Karpas-422 (cell line): ENCODE results near the gene PPIB. TPM values are rescaled to one million over a fixed set of nuclear protein-coding genes. Genes with fewer than 3 reads are reported as not detected.

Experiments
- DNase-seq: peaks from one replicate; pipeline ENCODE4 v3.0.0-alpha.2; 2015
- H2AFZ ChIP-seq: fragments of 200-600 bp; sonication (generic); 2 replicates; pipeline ENCODE4 v1.6.1; 2014; ENCODE audit warnings: antibody characterized with exemption, low read length, mixed read lengths
- H3K27ac ChIP-seq: fragments of 200-600 bp; sonication (generic); 2 replicates; pipeline ENCODE4 v1.5.1; 2014; ENCODE audit warnings: mild to moderate bottlenecking, low read length, moderate library complexity
- H3K27me3 ChIP-seq: fragments of 200-600 bp; sonication (generic); 2 replicates; pipeline ENCODE4 v1.6.1; 2014; ENCODE audit warnings: low read length, mixed read lengths
- H3K36me3 ChIP-seq: fragments of 200-600 bp; sonication (generic); 2 replicates; pipeline ENCODE4 v1.6.1; 2014; ENCODE audit warnings: low read length, mixed read lengths; ENCODE audit not compliant: insufficient read depth
- H3K4me1 ChIP-seq: fragments of 200-600 bp; sonication (generic); 2 replicates; pipeline ENCODE4 v1.6.1; 2014; ENCODE audit warnings: mild to moderate bottlenecking, low read length, mixed read lengths
- H3K4me2 ChIP-seq: fragments of 200-600 bp; sonication (generic); 2 replicates; pipeline ENCODE4 v1.6.1; 2014; ENCODE audit warnings: low read length, low read depth, mild to moderate bottlenecking; ENCODE audit not compliant: poor library complexity, severe bottlenecking
- H3K4me3 ChIP-seq: fragments of 200-600 bp; sonication (generic); 2 replicates; pipeline ENCODE4 v1.5.1; 2014; ENCODE audit warnings: mild to moderate bottlenecking, antibody characterized with exemption, low read length, mixed read lengths
- H3K79me2 ChIP-seq: fragments of 200-600 bp; sonication (generic); 2 replicates; pipeline ENCODE4 v1.6.1; 2014; ENCODE audit warnings: mild to moderate bottlenecking, low read length, mixed read lengths
- H3K9ac ChIP-seq: fragments of 200-600 bp; sonication (generic); 2 replicates; pipeline ENCODE4 v1.6.0; 2014; ENCODE audit warnings: low read length
- H3K9me2 ChIP-seq: fragments of 200-600 bp; sonication (generic), shearing (Covaris generic); replicated peaks from 2 replicates; pipeline ENCODE4 v1.6.0; 2014; ENCODE audit warnings: mild to moderate bottlenecking, low read length, moderate library complexity; ENCODE audit not compliant: insufficient read depth
- H3K9me3 ChIP-seq: fragments of 300-700, 200-600 bp; sonication (generic); 2 replicates; pipeline ENCODE4 v1.6.1; 2014; ENCODE audit warnings: low read length, mixed read lengths
- H4K20me1 ChIP-seq: fragments of 200-600 bp; sonication (generic); 2 replicates; pipeline ENCODE4 v1.6.1; 2014; ENCODE audit warnings: mild to moderate bottlenecking, antibody characterized with exemption, low read length, low read depth; ENCODE audit not compliant: insufficient read depth
- total RNA-seq: library from RNA; depleted of rRNA; stranded (reverse); fragments of >200 nt; shearing (Covaris generic); gene quantifications from 2 replicates; pipeline ENCODE4 v1.2.3, GENCODE V29; 2014; ENCODE audit warnings: low replicate concordance

The PPIB gene
- total RNA-seq, 1 experiment from 2014 or later: 165 TPM

DNA sequence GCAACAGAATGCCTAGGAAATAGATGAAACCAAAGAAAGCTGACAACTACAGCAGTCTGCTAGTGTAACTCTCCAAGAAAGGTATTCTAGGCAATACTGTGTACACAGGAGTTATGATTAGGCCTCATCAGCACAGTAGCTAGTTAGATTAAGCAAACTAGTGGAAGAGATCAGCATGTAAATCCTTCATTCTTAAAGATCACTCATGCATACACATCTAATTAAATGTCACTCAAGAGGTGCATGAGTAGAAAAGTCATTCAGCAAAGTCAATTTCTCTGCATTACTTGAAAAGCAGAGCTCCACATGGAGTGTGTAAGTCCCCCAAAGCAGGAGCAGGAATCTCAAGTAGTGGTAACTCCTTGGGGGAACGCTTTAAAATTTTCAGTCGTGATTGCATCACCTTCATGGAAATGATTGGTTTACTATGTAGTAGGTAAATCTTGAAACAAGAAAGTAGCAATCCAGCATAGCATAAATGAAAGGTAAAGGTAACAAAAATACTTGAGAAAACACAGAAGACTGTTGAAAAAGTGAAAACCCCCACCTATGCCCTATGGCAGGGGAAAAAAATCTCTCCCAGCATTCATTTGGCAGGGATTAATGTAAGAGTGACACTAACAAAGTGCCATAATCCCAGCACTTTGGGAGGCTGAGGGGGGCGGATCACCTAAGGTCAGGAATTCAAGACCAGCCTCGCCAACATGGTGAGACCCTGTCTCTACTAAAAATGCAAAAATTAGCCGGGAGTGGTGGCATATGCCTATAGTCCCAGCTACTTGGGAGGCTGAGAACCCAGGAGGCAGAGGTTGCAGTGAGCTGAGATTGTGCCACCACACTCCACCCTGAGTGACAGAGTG lies 29.4 kb upstream of the PPIB start:
- H3K36me3 ChIP-seq: peaks cover 7% of the 10 kb centered on the region
- H4K20me1 ChIP-seq: no peaks in the 10 kb centered on the region
- no peaks in the 10 kb centered on the region for H3K9me2 ChIP-seq
- H3K79me2 ChIP-seq: peaks cover 5% of the 10 kb centered on the region; the same call in 1 of the 2 replicates
- peak overlapping the region; percentile 12; the same call in 1 of the 2 replicates for H3K27ac ChIP-seq
- no peak overlapping the region for H3K4me3 ChIP-seq
- H3K9me3 ChIP-seq: no peaks in the 10 kb centered on the region
- H2AFZ ChIP-seq: no peak overlapping the region
- DNase-seq: peak; percentile 68
- no peak overlapping the region for H3K9ac ChIP-seq
- H3K4me2 ChIP-seq: peak overlapping the region; percentile 31
- peaks cover 15% of the 10 kb centered on the region for H3K4me1 ChIP-seq
- H3K27me3 ChIP-seq: no peaks in the 10 kb centered on the region

DNA sequence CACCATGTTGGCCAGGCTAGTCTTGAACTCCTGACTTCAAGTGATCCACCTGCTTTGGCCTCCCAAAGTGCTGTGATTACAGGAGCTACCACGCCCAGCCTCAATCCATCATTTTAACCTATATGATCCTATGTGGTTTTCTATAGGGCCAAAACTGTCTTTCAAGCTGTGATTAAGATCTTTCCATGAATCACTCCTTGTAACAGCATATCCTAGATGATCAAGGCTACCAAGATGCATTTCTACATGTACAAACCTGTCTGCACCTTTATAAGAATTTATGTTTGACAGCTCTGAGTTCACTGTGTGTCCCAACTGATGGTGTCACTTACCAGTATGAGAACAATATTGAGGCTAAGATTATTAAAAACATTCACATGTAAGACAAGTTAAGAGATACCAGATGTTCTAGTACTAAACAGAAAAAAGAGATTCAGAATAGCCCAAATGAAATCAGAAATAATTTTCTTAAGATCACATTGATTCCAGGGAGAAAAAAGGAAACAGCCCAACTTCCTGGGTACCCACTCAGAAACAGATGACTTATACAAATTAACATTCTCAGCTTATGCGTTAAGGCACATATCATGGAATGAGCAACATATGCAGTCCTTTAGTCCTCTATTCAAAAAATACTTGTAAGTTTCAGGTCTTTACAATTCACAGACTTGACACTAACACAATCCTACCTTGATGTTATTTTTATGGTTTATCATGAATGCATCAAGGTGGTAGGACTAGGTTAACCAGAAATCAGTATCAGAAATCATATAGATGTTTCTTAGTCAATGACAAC lies 24.8 kb upstream of the PPIB start:
- no peak overlapping the region for H2AFZ ChIP-seq
- H3K27ac ChIP-seq: no peak overlapping the region
- no peaks in the 10 kb centered on the region for H4K20me1 ChIP-seq
- no peaks in the 10 kb centered on the region for H3K27me3 ChIP-seq
- H3K9me2 ChIP-seq: no peaks in the 10 kb centered on the region
- no peaks in the 10 kb centered on the region for H3K9me3 ChIP-seq
- no peak for DNase-seq
- H3K36me3 ChIP-seq: peaks cover 4% of the 10 kb centered on the region; the same call in 1 of the 2 replicates
- no peaks in the 10 kb centered on the region for H3K79me2 ChIP-seq
- H3K4me3 ChIP-seq: no peak overlapping the region
- H3K4me1 ChIP-seq: peaks cover 21% of the 10 kb centered on the region
- no peak overlapping the region for H3K9ac ChIP-seq
- no peak overlapping the region for H3K4me2 ChIP-seq

DNA sequence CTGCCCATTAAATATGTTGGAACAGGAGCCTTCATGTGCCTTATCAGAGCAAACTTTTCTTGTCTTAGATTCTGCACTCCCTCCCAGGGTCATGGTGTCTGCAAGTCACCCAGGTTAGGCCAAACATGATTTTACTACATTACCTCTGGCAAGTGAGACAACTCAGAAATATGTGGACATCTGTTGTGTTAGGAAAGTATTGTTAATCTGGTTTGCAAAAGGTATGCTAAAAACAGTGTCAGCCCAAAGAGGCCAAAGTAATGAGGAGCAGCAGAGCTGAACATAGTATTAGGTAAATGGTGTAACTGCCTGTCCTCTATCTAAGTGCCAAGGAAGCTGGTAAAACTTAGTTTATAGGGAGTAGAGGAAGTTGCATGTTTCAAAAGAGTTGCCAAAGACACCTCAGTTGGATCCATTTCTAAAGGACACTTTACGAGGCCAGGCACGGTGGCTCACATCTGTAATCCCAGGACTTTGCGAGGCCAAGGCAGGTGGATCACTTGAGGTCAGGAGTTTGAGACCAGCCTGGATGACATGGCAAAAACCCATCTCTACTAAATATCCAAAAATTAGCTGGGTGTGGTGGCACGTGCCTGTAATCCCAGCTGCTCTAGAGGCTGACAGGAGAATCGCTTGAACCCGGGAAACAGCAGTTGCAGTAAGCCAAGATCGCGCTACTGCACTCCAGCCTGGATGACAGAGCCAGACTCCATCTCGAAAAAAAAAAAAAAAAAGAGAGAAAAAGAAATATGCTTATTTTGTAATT lies 22.5 kb upstream of the PPIB start:
- H3K4me1 ChIP-seq: peaks cover 23% of the 10 kb centered on the region
- H3K27me3 ChIP-seq: no peaks in the 10 kb centered on the region
- H3K27ac ChIP-seq: peak overlapping the region; percentile 22; the same call in 1 of the 2 replicates
- no peak overlapping the region for H3K9ac ChIP-seq
- H3K79me2 ChIP-seq: no peaks in the 10 kb centered on the region
- H3K4me3 ChIP-seq: no peak overlapping the region
- peaks cover 4% of the 10 kb centered on the region; the same call in 1 of the 2 replicates for H3K36me3 ChIP-seq
- no peak overlapping the region for H3K4me2 ChIP-seq
- DNase-seq: no peak
- H3K9me2 ChIP-seq: no peaks in the 10 kb centered on the region
- no peak overlapping the region for H2AFZ ChIP-seq
- no peaks in the 10 kb centered on the region for H4K20me1 ChIP-seq
- no peaks in the 10 kb centered on the region for H3K9me3 ChIP-seq

DNA sequence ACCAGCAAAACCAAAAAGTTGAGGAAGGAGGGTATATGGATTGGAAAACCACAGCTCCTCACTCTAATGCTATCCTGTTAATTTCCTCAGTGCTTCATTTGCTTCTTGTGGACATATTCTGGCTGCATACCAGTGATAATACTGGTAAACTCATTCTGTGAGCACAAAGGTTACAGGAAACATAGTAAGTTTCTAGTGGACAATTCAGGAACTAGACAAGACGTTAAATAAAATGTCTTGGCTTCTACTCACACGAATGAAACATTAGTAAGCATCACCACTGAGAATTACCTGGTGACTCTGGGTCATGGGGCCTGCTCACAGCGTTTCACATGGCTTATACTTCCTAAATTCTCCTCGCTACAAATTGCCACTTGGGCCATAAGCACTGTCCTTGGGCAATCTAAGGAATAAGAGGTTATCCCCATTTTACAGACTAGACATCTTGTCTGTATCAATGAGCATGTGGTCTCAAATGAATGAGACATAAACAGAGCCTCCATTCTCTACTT lies 20.1 kb upstream of the PPIB start:
- H3K27ac ChIP-seq: no peak overlapping the region
- H3K4me3 ChIP-seq: no peak overlapping the region
- no peaks in the 10 kb centered on the region for H3K79me2 ChIP-seq
- H3K27me3 ChIP-seq: no peaks in the 10 kb centered on the region
- DNase-seq: no peak
- H3K9me3 ChIP-seq: no peaks in the 10 kb centered on the region
- H3K9me2 ChIP-seq: no peaks in the 10 kb centered on the region
- H3K9ac ChIP-seq: no peak overlapping the region
- no peak overlapping the region for H2AFZ ChIP-seq
- H4K20me1 ChIP-seq: no peaks in the 10 kb centered on the region
- peaks cover 4% of the 10 kb centered on the region; the same call in 1 of the 2 replicates for H3K36me3 ChIP-seq
- H3K4me1 ChIP-seq: peaks cover 31% of the 10 kb centered on the region
- H3K4me2 ChIP-seq: no peak overlapping the region

DNA sequence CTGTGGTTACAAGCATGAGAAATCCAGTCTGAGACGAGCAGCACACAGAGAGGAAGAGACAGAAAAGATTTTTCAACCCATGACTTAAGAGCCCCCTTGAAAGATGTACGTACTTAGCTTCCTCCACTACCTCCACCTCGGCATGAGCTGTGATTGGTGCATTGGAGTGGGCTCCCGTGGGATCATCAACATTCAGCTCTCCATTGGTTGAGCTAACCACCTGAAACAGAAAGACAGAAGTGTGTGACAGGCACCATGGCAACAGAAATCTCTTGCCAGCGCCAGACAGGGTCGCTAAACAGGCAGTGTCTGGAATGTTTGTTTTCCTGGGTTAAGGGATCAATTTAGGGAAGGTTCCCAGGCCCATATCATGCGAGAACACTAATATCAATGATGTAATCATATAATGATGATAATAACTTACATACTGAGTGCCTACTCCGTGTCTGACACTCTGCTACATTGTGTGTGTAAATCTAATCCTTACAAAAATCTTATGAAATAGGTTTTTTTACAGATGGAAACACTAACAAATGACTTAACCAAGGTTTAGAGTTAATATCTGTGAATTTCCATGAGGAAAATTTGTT lies 17.5 kb upstream of the PPIB start:
- H3K36me3 ChIP-seq: no peaks in the 10 kb centered on the region; the same call in 1 of the 2 replicates
- 0 out of 2 replicates have a peak, but pooled peaks cover 3% of the 10 kb centered on the region for H3K79me2 ChIP-seq
- no peak overlapping the region for H2AFZ ChIP-seq
- no peaks in the 10 kb centered on the region for H3K9me2 ChIP-seq
- peaks cover 26% of the 10 kb centered on the region for H3K4me1 ChIP-seq
- peak overlapping the region; percentile 45 for H3K4me2 ChIP-seq
- peak overlapping the region; percentile 36 for H3K27ac ChIP-seq
- no peaks in the 10 kb centered on the region for H3K27me3 ChIP-seq
- peak; percentile 84 for DNase-seq
- H4K20me1 ChIP-seq: no peaks in the 10 kb centered on the region
- no peak overlapping the region; the same call in 1 of the 2 replicates for H3K4me3 ChIP-seq
- no peak overlapping the region for H3K9ac ChIP-seq
- no peaks in the 10 kb centered on the region for H3K9me3 ChIP-seq

DNA sequence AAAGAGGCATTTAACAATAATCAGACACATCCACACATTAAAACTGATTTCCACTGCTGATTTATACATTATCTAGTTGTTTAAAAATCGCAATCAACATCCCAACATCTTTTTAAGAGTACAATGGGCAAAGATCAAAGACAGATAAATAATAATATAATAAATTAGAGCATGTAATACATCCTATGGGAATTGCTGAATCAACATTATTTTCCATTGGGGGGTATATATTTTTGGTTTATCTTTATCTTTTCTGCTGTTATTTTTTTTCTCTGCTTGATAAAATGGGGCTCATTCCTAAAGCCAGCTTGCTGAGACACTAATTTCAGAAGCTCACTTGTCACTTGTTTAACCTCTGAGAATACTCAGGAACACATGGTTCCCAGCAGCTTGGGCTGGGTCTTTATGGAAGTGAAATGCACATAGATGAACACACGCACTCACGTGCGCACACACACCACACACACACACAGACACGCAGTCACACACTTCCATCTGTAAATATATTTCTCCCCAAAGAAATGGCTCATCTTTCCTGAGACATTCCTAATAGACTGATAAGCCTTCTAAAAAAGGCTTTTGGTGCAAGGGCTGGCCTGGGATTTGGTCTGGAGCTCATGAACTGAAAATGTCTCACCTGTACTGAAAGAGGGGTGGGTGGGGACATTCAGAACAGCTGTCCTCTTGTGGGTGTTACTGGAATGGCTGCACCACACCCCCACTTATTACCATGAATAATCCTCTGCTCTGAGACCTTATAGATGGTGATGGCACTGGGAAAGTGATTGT lies 3.5 kb upstream of the PPIB start:
- no peaks in the 10 kb centered on the region for H3K9me3 ChIP-seq
- H3K79me2 ChIP-seq: peaks cover 13% of the 10 kb centered on the region
- no peaks in the 10 kb centered on the region for H3K27me3 ChIP-seq
- DNase-seq: no peak
- H4K20me1 ChIP-seq: no peaks in the 10 kb centered on the region
- H3K4me3 ChIP-seq: no peak overlapping the region
- no peak overlapping the region for H3K9ac ChIP-seq
- no peak overlapping the region for H3K27ac ChIP-seq
- no peaks in the 10 kb centered on the region for H3K36me3 ChIP-seq
- peaks cover 23% of the 10 kb centered on the region for H3K4me1 ChIP-seq
- no peak overlapping the region for H2AFZ ChIP-seq
- no peaks in the 10 kb centered on the region for H3K9me2 ChIP-seq
- no peak overlapping the region for H3K4me2 ChIP-seq

DNA sequence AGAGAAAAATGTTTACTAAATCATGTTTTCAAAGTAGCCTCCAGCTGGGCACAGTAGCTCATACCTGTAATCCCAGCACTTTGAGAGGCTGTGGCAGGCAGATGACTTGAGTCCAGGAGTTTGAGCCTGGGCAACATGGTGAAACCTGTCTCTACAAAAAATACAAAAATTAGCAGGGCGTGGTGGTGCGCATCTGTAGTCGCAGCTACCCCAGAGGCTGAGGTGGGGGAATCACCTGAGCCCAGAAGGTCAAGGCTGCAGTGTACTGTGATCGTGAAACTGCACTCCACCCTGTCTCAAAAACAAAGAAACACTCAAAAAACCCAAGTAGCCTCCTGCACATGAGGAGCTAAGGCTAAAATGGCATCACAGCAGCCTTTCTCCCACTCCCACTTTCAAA lies 1.6 kb upstream of the PPIB start:
- no peaks in the 10 kb centered on the region for H4K20me1 ChIP-seq
- H3K9ac ChIP-seq: peak overlapping the region; percentile 61
- H3K27ac ChIP-seq: peak overlapping the region; percentile 73
- no peaks in the 10 kb centered on the region for H3K9me2 ChIP-seq
- H3K4me3 ChIP-seq: peak overlapping the region; percentile 69
- H3K4me2 ChIP-seq: peak overlapping the region; percentile 82
- H3K9me3 ChIP-seq: no peaks in the 10 kb centered on the region
- DNase-seq: no peak
- peaks cover 34% of the 10 kb centered on the region for H3K4me1 ChIP-seq
- H2AFZ ChIP-seq: no peak overlapping the region
- H3K36me3 ChIP-seq: peaks cover 9% of the 10 kb centered on the region
- H3K79me2 ChIP-seq: peaks cover 17% of the 10 kb centered on the region
- H3K27me3 ChIP-seq: no peaks in the 10 kb centered on the region
